Transverse colon (tissue), 4 donors: ENCODE measurements around the gene EVI5. TPM values are rescaled to one million over a fixed set of nuclear protein-coding genes. Genes with fewer than 3 reads are reported as not detected.
A peak's percentile ranks its signal among the peaks of the same experiment; 100 is the strongest.

Experiments
- DNase-seq: peaks from one replicate; pipeline ENCODE4 v3.0.0-alpha.2; 2019
- H3K27ac ChIP-seq, 4 donors: fragments of 200-600 bp; sonication (generic); 2 replicates each; pipeline ENCODE4 v1.5.1; 2016 to 2018; ENCODE audit warnings: inconsistent platforms in 4 of 4
- H3K27me3 ChIP-seq: fragments of 200-600 bp; sonication (generic); 2 replicates; pipeline ENCODE4 v1.5.1; 2017; ENCODE audit warnings: inconsistent platforms
- H3K36me3 ChIP-seq, 4 donors: fragments of 200-600 bp; sonication (generic); 2 replicates each; pipeline ENCODE4 v1.5.1; 2017 to 2019; ENCODE audit warnings: inconsistent platforms in 4 of 4
- H3K4me1 ChIP-seq, 4 donors: fragments of 200-600 bp; sonication (generic); 2 replicates each; pipeline ENCODE4 v1.5.1; 2017 to 2020; ENCODE audit warnings: inconsistent platforms in 4 of 4
- H3K4me3 ChIP-seq, 4 donors: fragments of 200-600 bp; sonication (generic); 1 replicate in 1 of 4; 2 replicates in 3 of 4; pipeline versions ENCODE4 v1.5.1 to v1.6.1; 2017 to 2019; ENCODE audit warnings: inconsistent platforms in 4 of 4
- H3K9me3 ChIP-seq, 2 donors: fragments of 200-600 bp; sonication (generic); 2 replicates each; pipeline ENCODE4 v1.5.1; 2017 to 2019; ENCODE audit warnings: inconsistent platforms in 2 of 2
- CTCF ChIP-seq, 5 experiments: fragments of 200-600 bp in 3 of 5; fragments of 450-650 bp in 2 of 5; sonication (generic) in 3 of 5; IDR thresholded peaks; 1 replicate in 2 of 5; 2 replicates in 3 of 5; pipeline ENCODE4 v1.5.1; 2016 to 2017; ENCODE audit warnings: antibody characterized with exemption in 5 of 5, inconsistent platforms in 3 of 5, mild to moderate bottlenecking in 2 of 5, moderate library complexity in 1 of 5
- EP300 ChIP-seq: sonication (generic); formaldehyde crosslinking; IDR thresholded peaks from one replicate; pipeline ENCODE4 v1.6.1; 2017; ENCODE audit warnings: antibody characterized with exemption, low read depth
- POLR2A ChIP-seq: fragments of 450-650 bp; IDR thresholded peaks from one replicate; pipeline ENCODE4 v1.6.1; 2016; ENCODE audit warnings: antibody characterized with exemption, mild to moderate bottlenecking, moderate library complexity
- POLR2AphosphoS5 ChIP-seq, 3 donors: sonication (generic); formaldehyde crosslinking; IDR thresholded peaks; one replicate each; pipeline ENCODE4 v1.6.1; 2016; ENCODE audit warnings: antibody characterized with exemption in 3 of 3
- WGBS, 2 donors: methylation state at CpG; one replicate each; pipeline ENCODE4 v1.1.5; 2018; ENCODE audit warnings: low coverage in 1 of 2; 5-methylcytosine and 5-hydroxymethylcytosine counted together
- in situ Hi-C, 4 donors: fragments of 200-750 bp; cut with MboI; loops; one replicate each; pipeline versions ENCODE4 v1.15.0 to v1.15.1; 2017; ENCODE audit warnings: low sequenced_read_pairs in 3 of 4, low pct_ligation_motif_present in 1 of 4, low pct_unique_long_range_greater_than_20kb in 1 of 4
- intact Hi-C: fragments of 100-400 bp; cut with DNase I; formaldehyde crosslinking; loops from one replicate; pipeline ENCODE4 v1.15.1; 2023; ENCODE audit warnings: low total_unique reads
- total RNA-seq, 4 donors: library from RNA; depleted of rRNA; stranded (reverse); fragments of >200 nt; gene quantifications; one replicate each; pipeline ENCODE4 v1.1.0, GENCODE V29; 2016

The EVI5 gene
- total RNA-seq, 4 donors from 2014 or later, result 10.5 to 57.6 (median 15.3) TPM

GRCh38 chr1:92820551-92820950 is 35.6 kb upstream of the EVI5 start:
- no peak for TF ChIP-seq POLR2A
- Histone ChIP-seq H3K27me3 (no peaks in the 10 kb centered on the region), H3K9me3 (no peaks in the 10 kb centered on the region), H3K27ac (no peak overlapping the region), H3K36me3 (no peaks in the 10 kb centered on the region), H3K4me3 (no peak overlapping the region), H3K4me1 (peaks cover 0 to 20% (median 12%) of the 10 kb centered on the region in 4 donors)
- in situ Hi-C loops, result loop anchor here in 1 of 4 donors (25.0 kb wide), 1 partner anchor 508 kb away; no protein-coding TSS in a partner anchor
- intact Hi-C loops, result no loop called here
- no peak for DNase-seq
- WGBS, 2 donors, result 90 to 93% methylated on average over 3 of the region's 3 CpGs

- DNase-seq, result no peak
- H3K4me1 ChIP-seq, result peaks cover 0 to 20% (median 12%) of the 10 kb centered on the region in 4 donors
- H3K9me3 ChIP-seq, result no peaks in the 10 kb centered on the region
- no peaks in the 10 kb centered on the region for H3K36me3 ChIP-seq
- WGBS, 2 donors, result 66 to 78% methylated on average over 3 of the region's 3 CpGs
- no peak overlapping the region for H3K27ac ChIP-seq
- in situ Hi-C loops, result loop anchor here in 1 of 4 donors (25.0 kb wide), 1 partner anchor 508 kb away; no protein-coding TSS in a partner anchor
- H3K27me3 ChIP-seq, result no peaks in the 10 kb centered on the region
- intact Hi-C loops, result no loop called here
- no peak for TF ChIP-seq POLR2A
- no peak for TF ChIP-seq CTCF (IDR thresholded peaks at IDR 0.05)
- TF ChIP-seq EP300, result no peak
- TF ChIP-seq POLR2AphosphoS5 (IDR thresholded peaks at IDR 0.05), result no peak
- no peak overlapping the region for H3K4me3 ChIP-seq
Observed at GRCh38 chr1:92820024-92820423, 35.1 kb upstream of the EVI5 start.

- Histone ChIP-seq H3K27ac (peak overlapping the region; percentile 57 to 77 (median 65)), H3K27me3 (no peaks in the 10 kb centered on the region), H3K4me1 (peaks cover 0 to 20% (median 12%) of the 10 kb centered on the region in 4 donors), H3K4me3 (no peak overlapping the region), H3K36me3 (no peaks in the 10 kb centered on the region), H3K9me3 (no peaks in the 10 kb centered on the region)
- TF ChIP-seq CTCF (IDR thresholded peaks at IDR 0.05) (peak; percentile 64 to 87 (median 71)), POLR2AphosphoS5 (IDR thresholded peaks at IDR 0.05) (no peak), EP300 (no peak), POLR2A (no peak)
- intact Hi-C loops, result loop anchor here (10.0 kb wide), 1 partner anchor 63 kb away; no protein-coding TSS in a partner anchor
- in situ Hi-C loops, result loop anchor here in 2 of 4 donors (10.0 to 25.0 kb wide), 2 partner anchors 63 to 506 kb away; no protein-coding TSS in a partner anchor
- 40 to 94% methylated on average over 1 to 3 of the region's 3 CpGs for WGBS, 2 donors
- DNase-seq, result no peak
Observed at GRCh38 chr1:92817986-92818764, 33.3 kb upstream of the EVI5 start.

GRCh38 chr1:92817137-92817697 is 32.3 kb upstream of the EVI5 start:
- peak; percentile 24 for DNase-seq
- H3K27ac ChIP-seq, result peak overlapping the region; percentile 57 to 77 (median 72)
- in situ Hi-C loops, result loop anchor here in 2 of 4 donors (10.0 to 25.0 kb wide), 2 partner anchors 62 to 505 kb away; no protein-coding TSS in a partner anchor

More at GRCh38 chr1:92817137-92817697, 32.3 kb upstream of the EVI5 start:
- H3K4me3 ChIP-seq, result no peak overlapping the region
- 24% methylated on average over 1 of the region's 1 CpG; no CpG with 5 or more reads in 1 of the 2 donors for WGBS, 2 donors
- H3K36me3 ChIP-seq, result no peaks in the 10 kb centered on the region
- no peaks in the 10 kb centered on the region for H3K9me3 ChIP-seq
- H3K4me1 ChIP-seq, result peaks cover 0 to 20% (median 12%) of the 10 kb centered on the region in 4 donors
- intact Hi-C loops, result loop anchor here (10.0 kb wide), 1 partner anchor 62 kb away; no protein-coding TSS in a partner anchor
- TF ChIP-seq POLR2AphosphoS5 (IDR thresholded peaks at IDR 0.05) (peak in 1 of 3 donors; percentile 58), CTCF (IDR thresholded peaks at IDR 0.05) (no peak)
- H3K27me3 ChIP-seq, result no peaks in the 10 kb centered on the region
